Measurements from ENCODE around the gene XPR1.

DNA sequence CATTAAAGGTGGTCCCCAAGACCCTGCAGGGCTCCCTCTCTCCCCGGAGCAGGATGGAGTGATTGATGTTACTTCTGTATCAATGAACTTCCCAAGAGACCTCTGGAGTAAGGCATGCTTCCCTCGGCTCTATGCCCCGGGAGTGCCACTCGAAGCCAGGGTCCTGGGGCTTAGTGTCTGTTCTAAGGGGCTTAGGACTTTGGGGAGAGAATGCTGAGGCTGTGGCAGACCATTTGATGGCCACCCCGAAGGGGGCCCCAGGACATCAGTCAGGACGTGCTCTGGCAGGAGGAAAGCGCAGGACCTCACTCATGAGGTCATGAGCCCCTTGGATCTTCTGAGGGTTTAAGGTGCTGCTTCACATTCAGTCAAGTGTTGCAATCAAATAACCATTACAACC lies 288.4 kb downstream of the XPR1 start:
- no peak for TF ChIP-seq NRF1 (IDR thresholded peaks at IDR 0.05; ENCODE audit: low read depth, low read length)
- TF ChIP-seq, protein P1, sequence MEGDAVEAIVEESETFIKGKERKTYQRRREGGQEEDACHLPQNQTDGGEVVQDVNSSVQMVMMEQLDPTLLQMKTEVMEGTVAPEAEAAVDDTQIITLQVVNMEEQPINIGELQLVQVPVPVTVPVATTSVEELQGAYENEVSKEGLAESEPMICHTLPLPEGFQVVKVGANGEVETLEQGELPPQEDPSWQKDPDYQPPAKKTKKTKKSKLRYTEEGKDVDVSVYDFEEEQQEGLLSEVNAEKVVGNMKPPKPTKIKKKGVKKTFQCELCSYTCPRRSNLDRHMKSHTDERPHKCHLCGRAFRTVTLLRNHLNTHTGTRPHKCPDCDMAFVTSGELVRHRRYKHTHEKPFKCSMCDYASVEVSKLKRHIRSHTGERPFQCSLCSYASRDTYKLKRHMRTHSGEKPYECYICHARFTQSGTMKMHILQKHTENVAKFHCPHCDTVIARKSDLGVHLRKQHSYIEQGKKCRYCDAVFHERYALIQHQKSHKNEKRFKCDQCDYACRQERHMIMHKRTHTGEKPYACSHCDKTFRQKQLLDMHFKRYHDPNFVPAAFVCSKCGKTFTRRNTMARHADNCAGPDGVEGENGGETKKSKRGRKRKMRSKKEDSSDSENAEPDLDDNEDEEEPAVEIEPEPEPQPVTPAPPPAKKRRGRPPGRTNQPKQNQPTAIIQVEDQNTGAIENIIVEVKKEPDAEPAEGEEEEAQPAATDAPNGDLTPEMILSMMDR (IDR thresholded peaks at IDR 0.05; ENCODE audit: control extremely low read depth in 1 of 3, insufficient read depth in 1 of 3, low read depth in 1 of 3, low read length in 3 of 3) = no peak
- no peak for TF ChIP-seq POLR2A (IDR thresholded peaks at IDR 0.05; ENCODE audit: control extremely low read depth in 1 of 2, low read depth in 2 of 2, low read length in 2 of 2)
- no peak for TF ChIP-seq CBX8 (IDR thresholded peaks at IDR 0.05; ENCODE audit: borderline replicate concordance, low read depth, low read length)
- no peak for TF ChIP-seq SIN3A (conservative IDR thresholded peaks at IDR 0.05 in 1 of 2, IDR thresholded peaks at IDR 0.05 in 1 of 2; ENCODE audit: low read depth in 1 of 2, low read length in 2 of 2)
- no peak for TF ChIP-seq SUZ12 (IDR thresholded peaks at IDR 0.05; ENCODE audit: low read length)
- no peak for TF ChIP-seq EP300 (IDR thresholded peaks at IDR 0.05; ENCODE audit: borderline replicate concordance in 1 of 2, low read depth in 2 of 2, low read length in 2 of 2)

Data from H1 (cell line).